PC-9 (cell line): ENCODE results near the gene RGS7. TPM values are rescaled to one million over a fixed set of nuclear protein-coding genes. Genes with fewer than 3 reads are reported as not detected.

ENCODE experiments used
- BruUV-seq: library from RNA; stranded (reverse); fragments of 400-500 nt; replicated peaks from 2 replicates; lab custom pipeline; 2021; lab: Mats Ljungman, UMichigan
- CTCF ChIA-PET: fragments of 300-600 bp; sonication (Branson Sonifier 250); formaldehyde crosslinking; loops from one replicate; lab custom pipeline; 2022; ENCODE audit warnings: antibody characterized with exemption; lab: Charles Lee
- POLR2A ChIA-PET: fragments of 300-600 bp; sonication (Branson Sonifier 250); formaldehyde crosslinking; loops from one replicate; lab custom pipeline; 2022; ENCODE audit warnings: antibody characterized with exemption; ENCODE audit not compliant: unreplicated experiment; lab: Charles Lee
- DNase-seq, 2 experiments: peaks; one replicate each; pipeline versions ENCODE4 v3.0.0 to v3.0.0-alpha.2; 2015 to 2022; ENCODE audit warnings: mixed read lengths in 1 of 2
- H2AFZ ChIP-seq: fragments of 200-600 bp; sonication (generic); 2 replicates; pipeline ENCODE4 v1.8.1; 2017; ENCODE audit warnings: antibody characterized with exemption
- H3F3A ChIP-seq: fragments of 200-600 bp; sonication (generic); 2 replicates; pipeline ENCODE4 v1.8.1; 2017; ENCODE audit warnings: antibody characterized with exemption, mild to moderate bottlenecking, low read depth; ENCODE audit not compliant: insufficient read depth
- H3K27ac ChIP-seq: fragments of 200-600 bp; sonication (generic); 2 replicates; pipeline ENCODE4 v1.6.1; 2016; ENCODE audit warnings: mixed run types
- H3K27me3 ChIP-seq: fragments of 200-600 bp; sonication (generic); 2 replicates; pipeline ENCODE4 v1.6.1; 2016; ENCODE audit warnings: low read depth, mixed run types; ENCODE audit not compliant: insufficient read depth
- H3K36me3 ChIP-seq: fragments of 200-600 bp; sonication (generic); 2 replicates; pipeline ENCODE4 v1.6.1; 2016; ENCODE audit warnings: low read depth, mixed run types
- H3K4me1 ChIP-seq: fragments of 200-600 bp; sonication (generic); replicated peaks from 2 replicates; pipeline ENCODE4 v1.6.1; 2016; ENCODE audit warnings: mixed run types; ENCODE audit not compliant: insufficient read depth
- H3K4me2 ChIP-seq: fragments of 200-600 bp; sonication (generic); 2 replicates; pipeline ENCODE4 v1.6.1; 2017; ENCODE audit warnings: mixed run types
- H3K4me3 ChIP-seq: fragments of 200-600 bp; sonication (generic); 2 replicates; pipeline ENCODE4 v1.6.1; 2016; ENCODE audit warnings: mixed run types
- H3K79me2 ChIP-seq: fragments of 200-600 bp; sonication (generic); 2 replicates; pipeline ENCODE4 v1.6.1; 2017; ENCODE audit warnings: low read depth, mixed run types
- H3K9me2 ChIP-seq: fragments of 200-600 bp; sonication (generic); 2 replicates; pipeline ENCODE4 v1.8.1; 2017; ENCODE audit warnings: mild to moderate bottlenecking; ENCODE audit not compliant: insufficient read depth
- H3K9me3 ChIP-seq: fragments of 200-600 bp; sonication (generic); 2 replicates; pipeline ENCODE4 v1.8.1; 2016; ENCODE audit warnings: low read depth; ENCODE audit not compliant: insufficient read depth
- H4K20me1 ChIP-seq: fragments of 200-600 bp; sonication (generic); 2 replicates; pipeline ENCODE4 v1.8.1; 2017; ENCODE audit not compliant: insufficient read depth
- CTCF ChIP-seq: fragments of 200-600 bp; sonication (generic); conservative IDR thresholded peaks from 2 replicates; pipeline ENCODE4 v1.6.1; 2017; ENCODE audit warnings: mixed run types, antibody characterized with exemption, mild to moderate bottlenecking, moderate library complexity
- EZH2 ChIP-seq: fragments of 200-600 bp; sonication (generic); IDR thresholded peaks from 2 replicates; pipeline ENCODE4 v1.8.0; 2017; ENCODE audit warnings: antibody characterized with exemption, low read depth
- intact Hi-C: fragments of 100-400 bp; cut with micrococcal nuclease; formaldehyde crosslinking; loops from one replicate; pipeline ENCODE4 v1.10.0; 2022; ENCODE audit not compliant: unreplicated experiment
- total RNA-seq: library from RNA; stranded (reverse); gene quantifications from 2 replicates; pipeline ENCODE4 v1.2.3, GENCODE V29; 2021

RGS7 gene
- total RNA-seq, 1 experiment from 2014 or later, result 5.8 TPM

- Histone ChIP-seq H3K9me3 (no peaks in the 10 kb centered on the region), H3K4me1 (no peaks in the 10 kb centered on the region), H3K27me3 (peaks cover 43% of the 10 kb centered on the region), H3K4me2 (no peak overlapping the region), H4K20me1 (no peaks in the 10 kb centered on the region), H3K4me3 (no peak overlapping the region), H3K27ac (no peak overlapping the region), H3K9me2 (0 out of 2 replicates have a peak, but pooled peaks cover 4% of the 10 kb centered on the region), H3F3A (no peaks in the 10 kb centered on the region), H3K36me3 (no peaks in the 10 kb centered on the region), H2AFZ (no peak overlapping the region), H3K79me2 (no peaks in the 10 kb centered on the region)
- POLR2A ChIA-PET, result no interaction called here
- CTCF ChIA-PET, result no interaction called here
- intact Hi-C loops, result no loop called here
- no peak for TF ChIP-seq EZH2
- TF ChIP-seq CTCF, result no peak
- no peak for DNase-seq
- BruUV-seq, result no TSS peak
Measured at GRCh38 chr1:240827786-240828185, 529.2 kb downstream of the RGS7 start.

- CTCF ChIA-PET, result no interaction called here
- BruUV-seq, result no TSS peak
- intact Hi-C loops, result no loop called here
Measured at GRCh38 chr1:240824238-240824637, 532.8 kb downstream of the RGS7 start.

GRCh38 chr1:240823357-240823756, 533.6 kb downstream of the RGS7 start:
- no peak overlapping the region for H3K4me2 ChIP-seq
- peaks cover 37% of the 10 kb centered on the region for H3K27me3 ChIP-seq
- intact Hi-C loops, result no loop called here
- BruUV-seq, result no TSS peak
- TF ChIP-seq CTCF, result no peak
- TF ChIP-seq EZH2, result no peak
- ChIA-PET POLR2A (no interaction called here), CTCF (no interaction called here)
- no peaks in the 10 kb centered on the region for H3K36me3 ChIP-seq
- H3K9me2 ChIP-seq, result 0 out of 2 replicates have a peak, but pooled peaks cover 3% of the 10 kb centered on the region
- H3K4me3 ChIP-seq, result no peak overlapping the region
- H2AFZ ChIP-seq, result no peak overlapping the region
- DNase-seq, result no peak
- H4K20me1 ChIP-seq, result no peaks in the 10 kb centered on the region
- no peaks in the 10 kb centered on the region for H3K9me3 ChIP-seq
- no peak overlapping the region for H3K27ac ChIP-seq
- no peaks in the 10 kb centered on the region for H3K4me1 ChIP-seq
- H3F3A ChIP-seq, result no peaks in the 10 kb centered on the region
- H3K79me2 ChIP-seq, result no peaks in the 10 kb centered on the region

More at GRCh38 chr1:240824238-240824637, 532.8 kb downstream of the RGS7 start:
- H3K4me3 ChIP-seq, result no peak overlapping the region
- peaks cover 43% of the 10 kb centered on the region for H3K27me3 ChIP-seq
- H3K79me2 ChIP-seq, result no peaks in the 10 kb centered on the region
- H3K36me3 ChIP-seq, result no peaks in the 10 kb centered on the region
- H4K20me1 ChIP-seq, result no peaks in the 10 kb centered on the region
- no peaks in the 10 kb centered on the region for H3K9me3 ChIP-seq
- no peak for DNase-seq
- H3K4me1 ChIP-seq, result no peaks in the 10 kb centered on the region
- TF ChIP-seq EZH2 (no peak), CTCF (no peak; the same call in 1 of the 2 replicates)
- 0 out of 2 replicates have a peak, but pooled peaks cover 3% of the 10 kb centered on the region for H3K9me2 ChIP-seq
- H3K27ac ChIP-seq, result no peak overlapping the region
- H2AFZ ChIP-seq, result no peak overlapping the region
- no peaks in the 10 kb centered on the region for H3F3A ChIP-seq
- POLR2A ChIA-PET, result no interaction called here
- no peak overlapping the region for H3K4me2 ChIP-seq
